ENCODE data around the gene CDC42EP4.

DNA sequence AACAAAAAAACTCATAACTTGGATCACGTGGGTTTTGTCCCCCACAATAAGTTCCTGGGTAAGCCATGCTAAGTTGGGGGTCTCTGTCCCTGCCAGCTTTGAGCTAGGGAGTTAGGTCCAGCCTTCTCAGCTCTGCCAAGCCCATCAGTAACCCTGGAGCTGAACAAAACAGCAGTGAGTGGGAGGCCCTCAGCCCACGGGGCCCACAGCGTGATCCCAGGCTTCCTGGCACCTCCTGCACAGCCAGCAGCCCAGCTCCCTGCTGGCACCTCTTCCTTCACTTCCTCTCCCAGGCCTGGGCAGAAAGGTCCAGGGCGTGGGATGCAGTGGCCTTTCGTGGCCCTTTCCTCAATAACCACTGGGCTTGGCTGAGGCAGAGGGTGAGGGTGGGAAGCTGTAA, 35.5 kb upstream of the CDC42EP4 start:
- no peak for TF ChIP-seq RARB (CRISPR knock-in tag; IDR thresholded peaks at IDR 0.05)
- no peak for TF ChIP-seq CSRNP3 (CRISPR knock-in tag; IDR thresholded peaks at IDR 0.05)
- TF ChIP-seq CREB5 (CRISPR knock-in tag; IDR thresholded peaks at IDR 0.05; ENCODE audit: low read depth): no peak
- TF ChIP-seq SNAI2 (CRISPR knock-in tag; IDR thresholded peaks at IDR 0.05): no peak
- no peak for TF ChIP-seq PATZ1 (CRISPR knock-in tag; IDR thresholded peaks at IDR 0.05; ENCODE audit: borderline replicate concordance)
- TF ChIP-seq TCF4 (CRISPR knock-in tag; IDR thresholded peaks at IDR 0.05; ENCODE audit: borderline replicate concordance): no peak
- no peak for TF ChIP-seq ZC3H10 (CRISPR knock-in tag; IDR thresholded peaks at IDR 0.05)
- TF ChIP-seq ISL1 (CRISPR knock-in tag; IDR thresholded peaks at IDR 0.05): no peak
- TF ChIP-seq ZFP3 (CRISPR knock-in tag; IDR thresholded peaks at IDR 0.05): no peak
- no peak for TF ChIP-seq CSDC2 (CRISPR knock-in tag; IDR thresholded peaks at IDR 0.05)
- TF ChIP-seq ZNF565 (CRISPR knock-in tag; conservative IDR thresholded peaks at IDR 0.05; ENCODE audit: low read depth): no peak
- no peak for TF ChIP-seq ZNF70 (CRISPR knock-in tag; IDR thresholded peaks at IDR 0.05)
- no peak for TF ChIP-seq ZFP30 (CRISPR knock-in tag; IDR thresholded peaks at IDR 0.05)

All from SK-N-SH treated with all-trans-retinoic acid at 6 μM for 48 hours (cell line).